H1 (cell line): ENCODE measurements around the gene MTFMT.

Experiments
- ATF2 ChIP-seq: IDR thresholded peaks from 2 replicates; pipeline ENCODE4 v1.6.1; 2012; ENCODE audit warnings: low read length, inconsistent platforms
- CREB1 ChIP-seq: IDR thresholded peaks from 2 replicates; pipeline ENCODE4 v1.6.1; 2012; ENCODE audit warnings: inconsistent platforms
- EP300 ChIP-seq, 2 experiments: IDR thresholded peaks; 1 replicate in 1 of 2; 2 replicates in 1 of 2; pipeline ENCODE4 v1.6.1; 2011 to 2012; ENCODE audit warnings: low read depth in 2 of 2, low read length in 2 of 2, mild to moderate bottlenecking in 2 of 2, borderline replicate concordance in 1 of 2, inconsistent platforms in 1 of 2, moderate library complexity in 1 of 2
- EZH2 ChIP-seq: fragments of 200-600 bp; sonication (generic); IDR thresholded peaks from 2 replicates; pipeline ENCODE4 v1.7.1; 2012; ENCODE audit warnings: low read depth, mild to moderate bottlenecking, moderate library complexity, low read length, inconsistent platforms; ENCODE audit not compliant: severe bottlenecking
- JUN ChIP-seq: IDR thresholded peaks from 2 replicates; pipeline ENCODE4 v1.6.1; 2011; ENCODE audit warnings: low read depth, mild to moderate bottlenecking, improper control_type of control experiment, low read length
- POLR2A ChIP-seq, 2 experiments: IDR thresholded peaks; 1 replicate in 1 of 2; 2 replicates in 1 of 2; pipeline ENCODE4 v1.6.1; 2011; ENCODE audit warnings: low read depth in 2 of 2, low read length in 2 of 2, mild to moderate bottlenecking in 2 of 2; ENCODE audit errors: control extremely low read depth in 1 of 2
- POLR2AphosphoS5 ChIP-seq: IDR thresholded peaks from 2 replicates; pipeline ENCODE4 v1.6.1; 2011; ENCODE audit warnings: low read depth, low read length
- RBBP5 ChIP-seq: IDR thresholded peaks from 2 replicates; pipeline ENCODE4 v1.7.1; 2012; ENCODE audit warnings: low read depth, mild to moderate bottlenecking, inconsistent platforms, low read length, moderate library complexity, borderline replicate concordance
- RFX5 ChIP-seq: IDR thresholded peaks from 2 replicates; pipeline ENCODE4 v1.6.1; 2011; ENCODE audit warnings: low read depth, low read length, improper control_type of control experiment, borderline replicate concordance
- SIN3A ChIP-seq, 2 experiments: IDR thresholded peaks in 1 of 2; conservative IDR thresholded peaks in 1 of 2; 2 replicates each; pipeline ENCODE4 v1.6.1; 2011 to 2012; ENCODE audit warnings: low read length in 2 of 2, improper control_type of control experiment in 1 of 2, low read depth in 1 of 2, mild to moderate bottlenecking in 1 of 2
- SRF ChIP-seq: IDR thresholded peaks from 2 replicates; pipeline ENCODE4 v1.6.1; 2011; ENCODE audit warnings: mild to moderate bottlenecking, low read depth, low read length, moderate library complexity
- TAF1 ChIP-seq: IDR thresholded peaks from 2 replicates; pipeline ENCODE4 v1.6.1; 2011; ENCODE audit warnings: mild to moderate bottlenecking, low read depth, low read length
- YY1 ChIP-seq: IDR thresholded peaks from 2 replicates; pipeline ENCODE4 v1.6.1; 2011; ENCODE audit warnings: low read depth, mild to moderate bottlenecking, low read length
- TF ChIP-seq, protein P1 (sequence below), 3 experiments: IDR thresholded peaks; 1 replicate in 2 of 3; 2 replicates in 1 of 3; pipeline versions ENCODE4 v1.5.1 to v1.6.1; 2011; ENCODE audit warnings: low read length in 3 of 3, mild to moderate bottlenecking in 3 of 3, inconsistent platforms in 2 of 3, low read depth in 1 of 3, moderate library complexity in 1 of 3; ENCODE audit not compliant: insufficient read depth in 1 of 3; ENCODE audit errors: control extremely low read depth in 1 of 3

- TF ChIP-seq EP300 (IDR thresholded peaks at IDR 0.05; ENCODE audit: borderline replicate concordance in 1 of 2, low read depth in 2 of 2, low read length in 2 of 2) (no peak), SRF (no peak), EZH2 (no peak), RBBP5 (no peak), TAF1 (no peak), POLR2AphosphoS5 (no peak), RFX5 (no peak), POLR2A (IDR thresholded peaks at IDR 0.05; ENCODE audit: control extremely low read depth in 1 of 2, low read depth in 2 of 2, low read length in 2 of 2) (no peak), YY1 (no peak), ATF2 (no peak), CREB1 (no peak), JUN (no peak), SIN3A (conservative IDR thresholded peaks at IDR 0.05 in 1 of 2, IDR thresholded peaks at IDR 0.05 in 1 of 2; ENCODE audit: low read depth in 1 of 2, low read length in 2 of 2) (no peak)
- TF ChIP-seq, protein P1, sequence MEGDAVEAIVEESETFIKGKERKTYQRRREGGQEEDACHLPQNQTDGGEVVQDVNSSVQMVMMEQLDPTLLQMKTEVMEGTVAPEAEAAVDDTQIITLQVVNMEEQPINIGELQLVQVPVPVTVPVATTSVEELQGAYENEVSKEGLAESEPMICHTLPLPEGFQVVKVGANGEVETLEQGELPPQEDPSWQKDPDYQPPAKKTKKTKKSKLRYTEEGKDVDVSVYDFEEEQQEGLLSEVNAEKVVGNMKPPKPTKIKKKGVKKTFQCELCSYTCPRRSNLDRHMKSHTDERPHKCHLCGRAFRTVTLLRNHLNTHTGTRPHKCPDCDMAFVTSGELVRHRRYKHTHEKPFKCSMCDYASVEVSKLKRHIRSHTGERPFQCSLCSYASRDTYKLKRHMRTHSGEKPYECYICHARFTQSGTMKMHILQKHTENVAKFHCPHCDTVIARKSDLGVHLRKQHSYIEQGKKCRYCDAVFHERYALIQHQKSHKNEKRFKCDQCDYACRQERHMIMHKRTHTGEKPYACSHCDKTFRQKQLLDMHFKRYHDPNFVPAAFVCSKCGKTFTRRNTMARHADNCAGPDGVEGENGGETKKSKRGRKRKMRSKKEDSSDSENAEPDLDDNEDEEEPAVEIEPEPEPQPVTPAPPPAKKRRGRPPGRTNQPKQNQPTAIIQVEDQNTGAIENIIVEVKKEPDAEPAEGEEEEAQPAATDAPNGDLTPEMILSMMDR (IDR thresholded peaks at IDR 0.05; ENCODE audit: control extremely low read depth in 1 of 3, insufficient read depth in 1 of 3, low read depth in 1 of 3, low read length in 3 of 3): no peak
Measured at GRCh38 chr15:65072617-65073016, 43.2 kb upstream of the MTFMT start.
